Breast epithelium (tissue), 4 donors: ENCODE results near the gene S1PR3. TPM values are rescaled to one million over a fixed set of nuclear protein-coding genes. Genes with fewer than 3 reads are reported as not detected.

ENCODE experiments used
- DNase-seq, 2 donors: peaks; one replicate each; pipeline ENCODE4 v3.0.0-alpha.2; 2019; ENCODE audit warnings: low spot score in 2 of 2
- H3K27ac ChIP-seq, 2 donors: fragments of 200-600 bp; sonication (generic) in 1 of 2; one replicate each; pipeline ENCODE4 v1.5.1; 2016 to 2019; ENCODE audit warnings: mild to moderate bottlenecking in 1 of 2
- H3K27me3 ChIP-seq, 2 donors: fragments of 200-600 bp; sonication (generic) in 1 of 2; one replicate each; pipeline versions ENCODE4 v1.5.1 to v1.6.0; 2017 to 2019; ENCODE audit warnings: control low read depth in 1 of 2, mild to moderate bottlenecking in 1 of 2
- H3K36me3 ChIP-seq: fragments of 200-600 bp; one replicate; pipeline ENCODE4 v1.5.1; 2019
- H3K4me1 ChIP-seq, 2 donors: fragments of 200-600 bp; sonication (generic); one replicate each; pipeline ENCODE4 v1.5.1; 2016 to 2019; ENCODE audit warnings: control low read depth in 1 of 2
- H3K4me3 ChIP-seq, 3 donors: fragments of 200-600 bp; sonication (generic); 1 replicate in 2 of 3; 2 replicates in 1 of 3; pipeline ENCODE4 v1.5.1; 2016 to 2019; ENCODE audit warnings: mild to moderate bottlenecking in 3 of 3, moderate library complexity in 2 of 3
- H3K9me3 ChIP-seq, 2 donors: fragments of 200-600 bp; sonication (generic) in 1 of 2; one replicate each; pipeline ENCODE4 v1.5.1; 2016 to 2019; ENCODE audit warnings: control low read depth in 1 of 2
- CTCF ChIP-seq, 3 donors: fragments of 450-650 bp; IDR thresholded peaks; one replicate each; pipeline ENCODE4 v1.5.1; 2016 to 2017; ENCODE audit warnings: antibody characterized with exemption in 3 of 3, mild to moderate bottlenecking in 3 of 3, moderate library complexity in 3 of 3
- POLR2A ChIP-seq: fragments of 450-650 bp; IDR thresholded peaks from one replicate; pipeline ENCODE4 v1.6.1; 2016; ENCODE audit warnings: antibody characterized with exemption, mild to moderate bottlenecking, moderate library complexity
- POLR2AphosphoS5 ChIP-seq, 3 donors: sonication (generic); formaldehyde crosslinking; IDR thresholded peaks; one replicate each; pipeline ENCODE4 v1.6.1; 2017; ENCODE audit warnings: antibody characterized with exemption in 3 of 3
- intact Hi-C: fragments of 100-400 bp; cut with DNase I; formaldehyde crosslinking; loops from one replicate; pipeline ENCODE4 v1.15.1; 2023; ENCODE audit warnings: low total_unique reads
- total RNA-seq, 3 donors: library from RNA; depleted of rRNA; stranded (reverse); fragments of >200 nt; gene quantifications; one replicate each; pipeline ENCODE4 v1.1.0, GENCODE V29; 2016

Gene S1PR3
- total RNA-seq, 3 donors from 2014 or later: 16.6 to 27.7 (median 18.7) TPM

DNA sequence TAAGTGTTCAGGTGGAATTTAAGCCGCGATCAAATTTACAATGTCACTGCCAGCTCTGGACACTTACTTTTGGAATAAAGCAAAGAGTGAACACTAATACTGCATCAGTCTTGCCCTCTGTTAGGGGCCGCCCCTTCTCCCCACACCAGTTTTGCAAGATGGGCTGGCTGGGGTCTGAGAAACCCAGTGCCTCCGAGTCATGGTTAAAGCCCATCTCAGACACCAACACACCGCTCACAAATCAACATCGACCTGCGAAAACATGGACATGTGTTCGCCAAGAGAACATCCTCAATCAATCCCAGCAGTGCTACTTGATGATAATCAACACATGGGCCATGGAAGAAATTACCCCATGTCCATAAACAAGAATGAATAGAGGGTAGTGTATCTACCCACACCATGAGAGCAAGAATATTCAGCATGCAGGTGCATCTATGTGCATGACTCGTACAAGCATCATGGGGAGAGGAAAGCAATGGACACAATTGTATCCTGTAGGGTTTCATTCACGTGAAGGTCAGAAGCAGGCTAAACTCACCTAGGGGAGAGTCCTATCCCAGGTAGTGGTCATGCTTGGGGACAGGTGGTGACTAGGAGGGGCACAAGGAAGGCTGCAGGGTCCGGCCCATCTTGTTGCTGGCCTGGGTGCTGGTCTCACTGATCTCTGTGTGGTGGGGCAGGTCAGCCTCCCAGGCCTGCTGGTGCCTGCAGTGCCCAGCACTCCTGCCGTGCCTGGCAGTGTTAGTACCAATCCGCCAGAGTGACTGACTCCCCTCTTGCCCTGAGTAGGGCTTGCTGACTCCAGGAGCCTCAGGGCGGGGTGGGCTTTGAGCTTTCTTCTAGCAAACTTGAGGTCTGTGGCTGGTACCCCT is 5.0 kb downstream of the S1PR3 start:
- Histone ChIP-seq H3K36me3 (no peaks in the 10 kb centered on the region), H3K4me1 (peaks cover 3 to 9% of the 10 kb centered on the region in 2 donors), H3K4me3 (no peak overlapping the region), H3K27ac (no peak overlapping the region), H3K9me3 (no peaks in the 10 kb centered on the region), H3K27me3 (no peaks in the 10 kb centered on the region)
- TF ChIP-seq CTCF (IDR thresholded peaks at IDR 0.05) (no peak), POLR2AphosphoS5 (IDR thresholded peaks at IDR 0.05) (no peak), POLR2A (no peak)
- intact Hi-C loops: no loop called here
- no peak for DNase-seq

DNA sequence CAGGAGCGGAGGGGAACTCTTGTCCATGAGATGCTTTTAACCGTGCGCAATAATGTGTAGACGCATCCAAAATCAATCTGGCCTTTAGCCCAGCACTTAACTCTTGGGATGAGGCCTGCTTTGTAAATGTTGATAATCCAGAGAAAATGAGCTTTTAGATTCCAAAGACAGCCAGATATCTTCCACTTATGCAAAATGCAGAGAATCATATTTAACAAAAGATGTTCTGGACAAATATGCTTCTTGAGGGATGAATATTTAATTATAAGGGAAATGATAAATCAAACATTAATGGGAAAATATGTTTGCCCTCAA is 5.6 kb downstream of the S1PR3 start:
- H3K4me1 ChIP-seq: peaks cover 3 to 9% of the 10 kb centered on the region in 2 donors
- no peaks in the 10 kb centered on the region for H3K36me3 ChIP-seq
- intact Hi-C loops: no loop called here
- H3K9me3 ChIP-seq: no peaks in the 10 kb centered on the region
- no peak overlapping the region for H3K4me3 ChIP-seq
- no peak overlapping the region for H3K27ac ChIP-seq
- TF ChIP-seq POLR2AphosphoS5 (IDR thresholded peaks at IDR 0.05) (no peak), CTCF (IDR thresholded peaks at IDR 0.05) (no peak), POLR2A (no peak)
- H3K27me3 ChIP-seq: no peaks in the 10 kb centered on the region
- no peak for DNase-seq

DNA sequence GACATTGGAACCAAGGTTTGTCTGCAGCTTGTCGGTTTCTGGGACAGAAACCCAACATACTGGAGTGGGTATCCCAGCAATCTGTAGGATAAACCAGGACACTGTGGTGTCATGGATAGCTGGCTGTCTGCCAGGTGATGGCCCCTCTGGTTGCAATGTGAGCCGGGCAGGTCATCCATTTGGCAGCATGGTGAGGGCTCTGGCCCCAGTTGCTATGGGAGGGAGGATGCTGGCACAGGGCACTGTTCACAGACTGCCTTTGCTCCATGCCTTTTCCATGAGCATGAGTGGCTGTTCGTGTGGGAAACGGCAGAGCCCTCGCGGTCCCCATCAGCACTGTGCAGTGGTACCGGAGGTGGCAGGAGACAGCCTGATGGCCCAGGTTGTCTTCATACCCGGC is 6.4 kb downstream of the S1PR3 start:
- H3K9me3 ChIP-seq: no peaks in the 10 kb centered on the region
- H3K27ac ChIP-seq: no peak overlapping the region
- H3K4me1 ChIP-seq: peaks cover 3 to 9% of the 10 kb centered on the region in 2 donors
- TF ChIP-seq CTCF (IDR thresholded peaks at IDR 0.05) (no peak), POLR2A (no peak), POLR2AphosphoS5 (IDR thresholded peaks at IDR 0.05) (no peak)
- intact Hi-C loops: no loop called here
- no peak for DNase-seq
- H3K27me3 ChIP-seq: no peaks in the 10 kb centered on the region
- H3K36me3 ChIP-seq: no peaks in the 10 kb centered on the region
- no peak overlapping the region for H3K4me3 ChIP-seq

- H3K27ac ChIP-seq: peak overlapping the region in 1 of 2 donors; percentile 48
- H3K4me3 ChIP-seq: no peak overlapping the region
- H3K9me3 ChIP-seq: no peaks in the 10 kb centered on the region
- peaks cover 3 to 9% of the 10 kb centered on the region in 2 donors for H3K4me1 ChIP-seq
- no peaks in the 10 kb centered on the region for H3K27me3 ChIP-seq
- TF ChIP-seq POLR2A (no peak), CTCF (IDR thresholded peaks at IDR 0.05) (no peak), POLR2AphosphoS5 (IDR thresholded peaks at IDR 0.05) (no peak)
- no peaks in the 10 kb centered on the region for H3K36me3 ChIP-seq
- intact Hi-C loops: no loop called here
- no peak for DNase-seq
These were observed 7.2 kb downstream of the S1PR3 start for GRCh38 chr9:88998503-88998902.

DNA sequence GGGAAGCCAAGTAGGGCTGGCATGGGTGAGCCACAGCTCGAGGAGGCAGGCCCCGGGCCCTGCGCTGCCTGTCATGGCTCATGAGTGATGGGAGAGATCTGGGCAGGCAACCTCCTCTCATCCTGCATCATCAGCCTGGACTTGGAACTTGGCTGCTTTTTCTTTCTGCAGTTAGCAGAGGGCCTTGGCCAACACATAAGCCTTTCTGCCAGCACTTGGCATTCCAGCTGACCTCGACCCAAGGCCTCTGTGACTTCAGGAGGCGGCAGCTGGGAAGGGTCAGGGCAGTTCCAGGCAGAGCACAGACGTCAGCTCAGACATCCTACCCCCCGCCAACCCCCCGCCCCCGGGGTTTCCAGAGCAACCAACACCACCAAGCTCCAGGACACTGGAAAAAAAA is 7.6 kb downstream of the S1PR3 start:
- DNase-seq: no peak
- peak overlapping the region in 1 of 2 donors; percentile 48 for H3K27ac ChIP-seq
- no peaks in the 10 kb centered on the region for H3K9me3 ChIP-seq

More for the DNA sequence above, 7.6 kb downstream of the S1PR3 start:
- intact Hi-C loops: no loop called here
- TF ChIP-seq POLR2AphosphoS5 (IDR thresholded peaks at IDR 0.05) (no peak), POLR2A (no peak), CTCF (IDR thresholded peaks at IDR 0.05) (no peak)
- no peak overlapping the region for H3K4me3 ChIP-seq
- H3K36me3 ChIP-seq: no peaks in the 10 kb centered on the region
- no peaks in the 10 kb centered on the region for H3K27me3 ChIP-seq
- peaks cover 3 to 9% of the 10 kb centered on the region in 2 donors for H3K4me1 ChIP-seq
